HG02981 (cell line): Measurements from ENCODE around the gene TEX36.
"Not testable (repeated sequence)": the region's sequence is repeated elsewhere in the genome, so short reads cannot be mapped to it uniquely, and the experiment has no call there.

ENCODE experiments used
- ATAC-seq: cut with Tn5 transposase; IDR thresholded peaks from one replicate; pipeline ENCODE4 v1.9.1; 2021; ENCODE audit warnings: mild to moderate bottlenecking, moderate library complexity; ENCODE audit not compliant: unreplicated experiment

Gene TEX36

DNA sequence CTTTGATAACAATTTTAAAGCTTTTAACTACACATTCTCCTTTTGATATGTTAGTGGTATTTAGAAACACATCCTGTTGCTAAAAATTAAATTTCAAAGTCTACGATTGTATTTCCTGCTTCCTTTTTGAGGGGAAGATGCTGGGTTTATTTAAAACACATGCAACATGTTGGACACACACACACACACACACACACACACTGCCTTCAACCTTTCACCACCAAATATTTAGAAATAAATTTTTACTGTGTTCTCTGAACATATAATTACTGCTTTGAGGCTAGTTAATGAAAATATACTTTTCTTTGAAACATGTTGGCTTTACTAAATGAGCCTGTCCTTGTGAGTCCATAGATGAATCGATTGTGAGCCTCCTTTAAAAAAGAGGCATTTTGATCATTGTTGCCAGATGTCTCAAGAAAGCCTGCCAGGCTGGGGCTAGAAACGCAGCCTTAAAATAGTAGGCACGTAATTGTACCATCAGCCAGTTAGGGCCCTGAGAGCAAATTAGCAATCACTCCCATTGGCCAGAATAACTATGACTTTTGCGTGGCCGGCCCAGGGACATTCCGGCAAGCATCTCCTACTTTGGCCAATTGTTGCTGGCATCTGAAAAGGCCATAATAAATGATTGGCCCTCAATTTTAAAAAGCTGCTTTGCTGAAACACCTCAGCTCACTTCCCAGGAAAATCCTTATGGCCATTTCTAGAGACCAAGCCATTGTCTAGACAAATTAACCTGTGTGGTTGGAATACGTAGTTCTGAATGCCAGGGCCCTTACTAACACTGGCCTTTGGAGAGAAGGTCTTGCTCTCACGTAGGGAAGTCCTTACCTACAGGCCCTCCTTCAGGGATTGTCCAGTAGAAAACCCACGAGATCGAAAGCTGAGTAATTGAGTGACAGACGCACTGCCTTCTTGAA, 9.9 kb upstream of the TEX36 start:
- ATAC-seq = no peak

DNA sequence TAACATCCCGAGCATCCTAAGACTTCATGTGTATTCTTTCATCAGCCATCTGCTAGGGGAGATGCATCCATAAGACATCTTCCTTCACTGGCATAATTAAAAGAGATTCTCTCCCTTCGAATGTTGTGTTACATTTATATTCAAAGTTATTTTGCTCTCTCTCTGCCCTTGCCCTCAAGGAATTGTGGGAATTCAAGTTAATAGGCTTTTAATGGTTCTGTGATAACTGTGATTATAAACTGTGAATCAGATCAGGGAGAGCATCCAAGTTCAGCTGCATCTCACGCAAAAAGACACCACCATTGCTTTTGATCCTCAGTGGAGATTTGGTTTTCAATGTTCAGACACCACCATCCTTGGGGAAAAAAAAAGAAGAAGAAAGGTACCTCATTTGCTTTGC, 9.2 kb upstream of the TEX36 start:
- no peak for ATAC-seq

DNA sequence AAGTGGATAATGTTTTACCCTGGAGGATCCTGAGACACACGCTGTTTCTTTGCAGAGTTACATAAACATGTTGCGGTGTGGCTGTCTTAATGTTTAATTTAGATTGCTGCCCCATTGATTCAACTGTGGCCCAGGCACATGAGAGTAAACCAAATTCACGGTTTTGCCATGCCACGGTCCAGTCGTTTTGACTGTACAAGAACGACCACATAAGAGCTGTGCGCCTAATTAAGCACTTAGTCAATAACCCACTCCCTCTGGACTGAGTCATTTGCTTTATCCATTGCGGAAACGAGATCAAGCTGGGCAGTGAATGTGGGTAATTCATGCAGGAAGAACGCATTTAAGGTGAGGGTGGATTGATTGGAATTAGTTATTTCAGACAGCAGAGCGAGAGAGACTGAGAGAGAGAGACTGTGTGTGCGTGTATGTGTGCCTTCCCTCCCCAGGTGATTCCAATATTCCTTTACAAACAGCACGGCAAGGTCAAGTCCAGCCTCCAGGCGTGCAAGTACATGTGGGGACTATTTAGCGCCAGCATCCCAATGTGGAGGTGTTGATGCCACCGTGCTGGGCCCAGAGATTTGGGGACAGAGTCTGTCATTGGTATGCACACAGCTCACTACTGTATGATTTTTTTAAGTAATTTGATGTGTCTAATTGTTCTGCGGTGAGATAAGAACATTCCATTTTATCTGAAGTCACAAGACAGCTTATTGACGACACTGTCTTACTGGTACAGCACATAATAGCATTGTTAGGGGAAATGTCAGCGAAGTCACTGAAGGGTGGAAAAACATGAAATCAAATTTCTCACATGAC, 8.4 kb upstream of the TEX36 start:
- peak; percentile 54 for ATAC-seq

DNA sequence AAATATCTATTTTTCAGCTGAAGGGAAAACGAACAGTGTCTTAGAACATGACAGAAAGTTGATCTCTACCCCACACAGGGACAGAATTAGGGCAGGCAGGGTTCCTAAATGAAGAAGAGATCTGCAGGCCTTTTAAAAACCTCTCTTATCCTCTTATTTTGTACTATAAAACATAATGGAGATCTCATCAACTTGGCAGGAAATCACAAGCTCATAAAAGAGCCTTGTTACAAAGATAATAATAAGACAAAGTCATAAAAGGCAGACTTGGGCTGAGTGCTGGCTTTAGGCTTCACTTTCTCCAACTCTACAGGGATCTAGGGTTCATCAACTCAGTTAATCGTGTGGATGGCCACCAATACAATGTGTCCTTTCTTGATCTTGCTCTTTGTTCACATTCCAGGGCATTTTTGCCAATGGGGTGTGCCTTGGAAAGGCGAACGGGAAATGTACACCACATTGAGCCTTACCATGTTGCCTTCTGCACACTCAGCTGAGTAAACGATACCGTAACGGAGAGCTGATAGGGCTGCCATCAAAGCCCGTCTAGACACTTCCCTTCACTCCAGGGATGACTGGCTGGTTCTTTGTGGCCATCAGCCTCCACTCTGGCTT, 7.1 kb upstream of the TEX36 start:
- ATAC-seq = no peak

DNA sequence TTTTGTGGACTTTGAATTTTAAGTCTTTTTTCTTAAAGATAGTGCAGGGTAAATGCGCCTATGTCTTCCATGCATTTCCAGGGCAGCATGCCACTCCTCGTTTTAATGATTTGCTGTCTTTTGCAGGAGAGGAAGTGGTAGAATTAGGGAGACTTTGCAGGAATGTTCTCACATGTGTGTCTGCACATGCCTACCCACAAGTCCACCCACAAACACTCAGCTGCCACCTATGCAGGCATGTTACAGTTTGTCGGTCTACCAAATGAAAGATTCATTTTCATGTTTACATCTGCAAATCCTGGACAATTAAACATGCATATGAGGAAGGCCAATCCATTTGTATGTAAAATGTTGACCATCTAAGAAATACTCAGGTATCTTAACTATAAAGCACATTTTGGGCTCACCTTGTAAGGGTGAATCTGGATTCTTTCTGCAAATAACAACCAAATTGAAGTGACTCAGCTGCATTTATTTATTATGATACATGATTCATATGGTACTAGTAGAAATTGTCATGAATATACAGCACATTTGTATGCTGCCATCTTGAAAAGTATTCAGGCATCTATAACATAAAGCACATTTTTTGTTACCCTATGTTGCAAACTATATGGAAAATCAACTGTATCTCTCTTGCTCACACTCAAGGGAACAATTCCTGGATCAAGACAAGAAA, 4.7 kb upstream of the TEX36 start:
- no peak for ATAC-seq

DNA sequence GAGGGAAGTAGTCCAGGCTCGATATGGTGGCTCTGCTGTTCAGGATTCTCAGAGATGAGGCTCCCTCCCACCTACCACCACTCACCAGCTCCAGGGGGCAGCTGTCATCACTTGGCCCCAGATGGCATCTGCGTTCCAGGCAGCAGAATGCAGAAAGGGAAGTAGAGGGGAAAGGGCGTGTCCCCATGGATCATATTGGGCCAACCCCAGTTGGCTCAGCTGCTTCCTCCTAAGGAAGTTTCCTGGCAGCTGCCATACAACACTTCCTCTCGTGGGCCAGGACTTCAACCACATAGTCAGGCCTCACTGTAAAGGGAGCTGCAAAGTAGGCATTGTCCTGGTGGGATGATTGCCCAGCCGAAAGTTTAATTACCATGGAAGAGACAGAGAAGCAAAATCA, 1.6 kb upstream of the TEX36 start:
- no peak for ATAC-seq

DNA sequence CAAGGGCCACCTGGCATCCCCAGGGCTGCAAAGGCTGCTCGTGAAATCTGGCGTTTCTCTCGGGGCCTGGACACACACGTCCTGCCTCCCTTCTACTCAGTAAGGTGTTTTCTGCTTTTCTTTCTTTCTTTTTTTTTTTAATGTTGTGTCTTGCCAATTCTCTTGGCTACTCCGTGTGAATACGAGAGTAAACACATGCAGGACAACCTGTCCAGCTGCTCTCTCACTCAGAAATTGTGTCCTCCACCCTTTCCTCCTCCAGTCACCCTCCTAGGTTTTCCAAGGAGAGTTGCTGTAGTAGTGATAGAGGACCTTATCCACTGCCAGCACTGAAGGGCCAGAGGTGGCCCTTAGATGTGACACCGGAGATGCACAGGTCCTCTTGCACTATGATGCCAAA, 858 bp upstream of the TEX36 start:
- no peak for ATAC-seq

DNA sequence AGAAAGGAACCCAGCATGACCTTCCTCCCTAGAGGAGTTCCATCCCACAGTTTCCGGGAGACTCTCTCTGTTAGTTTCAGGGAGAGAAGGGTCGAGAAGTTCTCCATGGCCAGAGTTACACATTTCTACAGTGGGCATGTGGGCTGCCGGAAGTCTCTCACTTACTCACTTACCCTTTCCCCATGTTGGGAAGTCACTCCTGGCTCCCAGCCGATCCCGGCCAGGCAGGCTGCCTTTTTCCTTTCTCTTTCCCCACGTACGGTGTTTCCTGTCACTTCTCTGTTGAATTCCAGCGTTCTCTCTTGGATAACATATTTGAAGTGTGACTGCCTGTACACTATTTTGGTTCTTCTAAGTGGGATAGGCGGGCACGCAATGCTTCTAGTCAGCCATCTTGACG, 3.5 kb downstream of the TEX36 start:
- ATAC-seq = no peak

DNA sequence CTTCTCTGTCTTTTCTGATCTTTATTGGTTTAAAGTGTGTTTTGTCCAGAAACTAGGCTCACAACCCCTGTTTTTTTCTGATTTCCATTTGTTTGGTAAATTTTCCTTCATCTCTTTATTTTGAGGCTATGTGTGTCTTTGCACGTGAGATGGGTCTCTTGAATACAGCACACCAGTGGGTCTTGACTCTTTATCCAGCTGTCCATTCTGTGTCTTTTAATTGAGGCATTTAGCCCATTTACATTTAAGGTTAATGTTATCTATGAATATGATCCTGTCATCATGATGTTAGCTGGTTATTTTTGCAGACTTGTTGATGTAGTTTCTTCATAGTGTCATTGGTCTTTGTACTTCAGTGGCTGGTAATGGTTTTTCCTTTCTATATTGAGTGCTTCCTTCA, 10.1 kb downstream of the TEX36 start:
- no peak for ATAC-seq

DNA sequence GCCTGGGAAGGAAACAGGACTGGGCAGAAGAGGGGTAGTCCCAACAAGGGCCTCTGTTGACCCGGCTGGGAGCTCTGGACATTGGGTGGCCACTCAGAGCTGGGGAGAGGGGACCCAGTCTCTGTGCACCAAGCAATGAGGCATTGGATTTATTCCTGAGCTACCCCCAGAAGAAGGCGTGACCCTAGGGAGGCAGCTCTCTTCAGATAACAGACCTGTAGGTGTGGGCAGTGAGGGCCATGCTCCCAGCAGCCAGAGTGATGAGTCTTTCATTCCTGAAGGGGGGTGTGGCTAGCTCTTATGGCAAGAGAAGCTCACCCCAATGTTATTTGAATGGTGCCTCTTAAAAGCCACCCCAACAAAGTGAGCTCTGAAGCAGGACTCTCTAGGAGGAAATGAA, 20.4 kb downstream of the TEX36 start:
- ATAC-seq = no peak

DNA sequence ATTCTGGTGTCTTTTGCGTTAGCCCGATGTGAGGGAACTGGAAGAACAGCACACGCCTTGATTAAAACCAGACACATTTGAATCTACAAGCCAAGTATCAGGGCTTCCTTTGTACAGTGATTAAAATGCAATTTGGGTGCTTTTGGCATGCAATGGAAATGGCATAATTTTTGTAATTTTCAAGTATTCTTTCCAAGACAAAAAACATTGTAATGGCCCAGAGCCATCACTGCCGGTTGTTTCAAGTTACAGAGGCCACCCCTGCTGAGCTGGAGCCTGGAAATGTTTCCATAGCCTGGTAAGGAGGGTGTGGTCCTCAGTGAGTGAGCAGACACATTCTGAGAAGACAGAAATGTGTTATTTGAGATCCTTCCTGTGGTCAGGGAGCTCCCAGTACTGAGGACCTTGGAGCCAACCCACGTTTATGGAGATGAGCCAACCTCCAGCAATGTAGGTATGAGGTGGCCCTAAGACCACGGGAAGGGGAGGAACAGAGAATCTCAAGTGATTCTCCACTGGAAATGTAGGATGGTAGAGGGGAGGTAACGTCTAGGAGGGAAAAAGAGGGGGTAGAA, 20.9 kb downstream of the TEX36 start:
- no peak for ATAC-seq

DNA sequence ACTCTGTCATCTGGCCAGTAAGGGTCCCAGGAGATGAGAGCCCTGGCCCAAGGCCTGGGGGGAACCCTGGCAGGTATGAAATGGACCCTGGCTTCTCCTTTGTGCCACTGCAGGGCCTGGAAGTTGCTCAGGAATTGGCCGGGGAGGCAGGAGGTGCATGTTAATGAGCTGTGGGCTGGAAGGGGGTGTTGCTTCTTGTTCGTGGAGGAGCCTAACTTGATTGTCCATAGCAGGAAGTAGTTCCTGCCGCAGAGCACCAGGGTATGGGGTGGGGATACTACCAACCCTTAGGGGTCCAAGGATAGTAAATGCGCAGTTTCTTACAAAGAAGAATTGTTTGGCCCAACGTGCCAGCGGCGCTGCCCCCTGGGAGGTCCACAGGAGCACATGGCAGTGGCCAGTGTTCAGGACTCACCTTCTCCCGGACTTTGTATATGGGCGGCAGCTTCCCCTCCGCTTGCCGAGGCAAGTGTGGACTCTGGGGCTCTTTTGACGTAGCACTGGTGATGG, 21.5 kb downstream of the TEX36 start:
- ATAC-seq = no peak

DNA sequence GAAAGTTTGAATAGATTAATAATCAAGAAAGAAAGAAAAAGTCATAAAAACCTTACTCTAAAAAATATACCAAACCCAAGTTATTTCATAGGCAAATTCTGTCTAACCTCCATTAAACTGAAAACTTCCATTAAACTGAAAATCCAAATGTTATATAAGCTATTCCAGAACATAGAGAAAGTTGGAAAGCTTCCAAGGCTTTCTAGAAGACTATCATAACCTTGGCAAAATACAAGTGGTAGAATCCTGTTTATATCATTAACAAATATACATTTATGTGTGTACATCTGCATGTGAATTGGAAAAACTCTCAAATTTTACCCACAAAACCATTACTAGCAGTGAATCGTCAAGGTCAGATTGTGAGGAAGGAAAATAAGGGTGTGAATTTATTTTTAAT, 23.9 kb downstream of the TEX36 start:
- ATAC-seq = no peak

DNA sequence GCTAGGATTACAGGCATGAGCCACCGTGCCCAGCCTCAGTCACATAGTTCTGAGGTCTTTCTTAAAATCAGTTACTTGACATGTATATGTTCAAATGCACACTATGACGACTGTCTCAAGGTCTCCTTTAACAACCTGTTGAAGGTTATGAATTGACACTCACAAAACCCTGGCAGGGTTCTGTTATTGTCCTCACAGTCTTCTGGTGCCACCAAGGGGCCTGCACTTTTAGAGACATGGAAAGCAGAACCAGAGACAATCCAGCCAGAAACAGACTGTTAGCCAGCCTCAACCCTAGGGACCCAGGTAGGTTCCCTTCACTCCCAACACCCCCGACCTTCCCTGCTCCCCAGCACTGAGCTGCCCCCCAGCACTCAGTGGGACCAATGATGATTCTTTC, 26.4 kb downstream of the TEX36 start:
- no peak for ATAC-seq

DNA sequence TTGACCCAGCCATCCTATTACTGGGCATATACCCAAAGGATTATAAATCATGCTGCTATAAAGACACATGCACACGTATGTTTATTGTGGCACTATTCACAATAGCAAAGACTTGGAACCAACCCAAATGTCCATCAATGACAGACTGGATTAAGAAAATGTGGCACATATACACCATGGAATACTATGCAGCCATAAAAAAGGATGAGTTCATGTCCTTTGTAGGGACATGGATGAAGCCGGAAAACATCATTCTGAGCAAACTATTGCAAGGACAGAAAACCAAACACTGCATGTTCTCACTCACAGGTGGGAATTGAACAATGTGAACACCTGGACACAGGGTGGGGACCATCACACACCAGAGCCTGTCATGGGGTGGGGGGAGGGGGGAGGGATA, 29.9 kb downstream of the TEX36 start:
- ATAC-seq = not testable (repeated sequence)

DNA sequence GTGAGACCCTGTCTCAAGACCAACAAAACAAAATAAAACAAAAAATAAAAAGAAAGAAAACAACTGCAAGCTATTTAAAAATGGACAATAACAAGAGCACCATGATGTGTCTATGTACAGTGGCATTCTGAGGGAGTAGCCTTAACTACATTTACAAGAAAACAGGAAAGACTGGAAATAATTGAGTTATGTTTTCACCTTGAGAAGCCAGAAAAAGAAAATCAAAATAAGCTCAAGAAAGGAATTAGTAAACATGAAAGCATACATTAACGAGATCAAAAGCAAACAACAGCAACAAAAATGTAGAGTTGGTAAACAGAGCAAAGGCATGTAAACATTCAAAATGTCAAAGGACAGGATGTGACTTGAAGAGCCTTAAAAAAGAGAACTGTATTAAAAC, 36.7 kb downstream of the TEX36 start:
- no peak for ATAC-seq

DNA sequence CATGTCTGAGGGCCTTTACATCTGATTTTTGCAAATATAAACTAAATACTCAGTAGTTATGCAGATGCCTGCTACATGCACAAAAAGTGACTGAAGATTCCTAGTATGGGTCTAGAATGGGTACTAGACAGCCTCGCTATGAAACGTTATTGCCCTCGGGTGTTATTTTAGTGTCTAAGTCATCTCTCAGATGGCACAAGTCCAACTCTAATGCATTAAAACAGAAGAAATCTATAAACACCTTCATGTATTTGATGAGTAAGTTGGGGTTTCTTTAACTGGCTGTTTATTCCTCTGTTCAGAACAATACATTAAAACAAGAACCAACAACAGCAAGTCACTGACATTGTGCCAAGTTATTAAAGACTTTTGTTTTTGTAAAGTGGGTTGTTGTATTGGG, 41.6 kb downstream of the TEX36 start:
- no peak for ATAC-seq

DNA sequence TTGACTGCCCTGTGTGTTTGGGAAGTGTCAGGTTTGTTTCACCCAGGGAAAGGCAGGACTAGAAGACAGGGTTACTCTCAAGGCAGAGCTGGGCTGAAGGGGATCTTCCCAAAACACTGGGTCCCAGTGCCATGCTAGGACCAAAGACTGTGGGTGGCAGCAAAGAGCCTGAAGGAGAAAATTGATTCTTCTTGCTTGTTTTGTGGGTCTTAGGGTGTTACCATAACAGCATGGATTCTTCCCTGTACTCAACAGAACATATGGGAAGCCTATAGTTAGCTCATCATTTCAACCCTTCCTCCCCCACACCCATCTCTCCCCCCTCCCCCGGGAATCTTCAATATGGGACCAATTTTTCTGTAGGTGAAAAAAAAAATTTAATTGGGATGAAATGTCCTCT, 42.3 kb downstream of the TEX36 start:
- no peak for ATAC-seq

DNA sequence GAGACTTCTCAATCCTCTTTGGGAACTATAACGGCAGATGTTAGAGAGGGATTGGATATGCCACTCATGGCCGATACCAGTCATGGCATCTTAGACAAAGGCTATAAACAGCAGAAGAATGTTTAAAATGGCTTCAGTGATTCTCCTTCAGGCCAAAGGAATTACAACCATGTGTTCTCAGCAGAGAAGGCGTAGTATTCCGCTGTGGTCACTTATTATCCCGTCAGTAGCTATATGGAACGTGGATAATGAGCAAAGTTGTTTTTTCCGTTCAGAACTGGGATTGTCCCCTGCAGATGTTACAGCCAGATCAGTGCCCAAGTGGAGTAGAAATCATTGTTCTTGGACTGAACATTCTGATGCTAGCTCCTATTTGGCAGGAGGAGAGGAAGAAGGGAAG, 43.1 kb downstream of the TEX36 start:
- ATAC-seq = no peak

DNA sequence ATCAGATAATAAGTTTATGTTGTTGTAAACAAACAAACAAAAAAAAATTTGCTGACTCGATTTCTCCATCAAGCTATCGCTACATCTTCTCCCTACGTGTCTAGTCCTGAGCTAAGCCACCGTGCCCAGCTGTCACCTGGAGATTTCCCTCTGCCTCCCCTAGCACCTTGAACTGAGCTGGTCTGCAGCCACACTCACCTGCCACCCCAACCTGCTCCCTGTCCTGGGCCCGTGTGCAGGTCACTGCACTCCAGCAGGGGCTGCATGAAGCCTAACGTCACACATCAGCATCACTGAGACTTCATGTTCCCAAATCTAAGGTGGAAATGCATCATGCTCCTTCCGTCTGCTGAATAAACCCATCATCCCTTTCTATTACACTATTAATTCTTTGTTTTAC, 44.4 kb downstream of the TEX36 start:
- ATAC-seq = no peak

DNA sequence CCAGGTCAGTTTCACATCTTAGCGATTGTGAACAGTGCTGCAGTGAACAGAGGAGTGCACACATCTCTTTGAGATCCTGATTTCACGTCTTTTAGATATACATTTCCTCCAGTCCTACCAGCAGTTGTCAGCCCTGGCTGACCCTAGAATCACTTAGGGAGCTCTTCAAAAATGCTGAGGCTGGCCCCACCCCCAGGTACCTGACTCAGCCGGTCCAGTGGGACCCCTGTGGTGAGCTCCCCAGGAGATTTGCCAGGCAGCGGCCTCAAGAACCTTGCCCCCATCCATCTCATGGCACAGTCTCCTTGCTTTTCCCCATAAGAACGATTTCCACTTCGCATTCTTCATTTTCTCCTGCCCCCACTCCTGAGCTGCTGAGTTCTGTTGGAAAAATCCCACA, 45.5 kb downstream of the TEX36 start:
- ATAC-seq = no peak
